Gastrocnemius medialis (tissue), 4 donors: ENCODE measurements around the gene BBS2.

Source experiments
- CTCF ChIP-seq, 5 experiments: fragments of 450-650 bp in 3 of 5; fragments of 200-600 bp in 2 of 5; sonication (generic) in 2 of 5; IDR thresholded peaks in 4 of 5; conservative IDR thresholded peaks in 1 of 5; 1 replicate in 4 of 5; 2 replicates in 1 of 5; pipeline ENCODE4 v1.5.1; 2016 to 2019; ENCODE audit warnings: antibody characterized with exemption in 5 of 5, mild to moderate bottlenecking in 3 of 5, moderate library complexity in 3 of 5
- POLR2A ChIP-seq, 2 donors: fragments of 450-650 bp; IDR thresholded peaks; one replicate each; pipeline ENCODE4 v1.6.1; 2017; ENCODE audit warnings: antibody characterized with exemption in 2 of 2, mild to moderate bottlenecking in 2 of 2, moderate library complexity in 2 of 2

- TF ChIP-seq CTCF (IDR thresholded peaks at IDR 0.05 in 4 of 5, conservative IDR thresholded peaks at IDR 0.05 in 1 of 5) (no peak), POLR2A (IDR thresholded peaks at IDR 0.05) (no peak)
These were observed 61.8 kb downstream of the BBS2 start for GRCh38 chr16:56457927-56458470.
